ENCODE results near the gene LOC128125822.

LOC128125822 gene

DNA sequence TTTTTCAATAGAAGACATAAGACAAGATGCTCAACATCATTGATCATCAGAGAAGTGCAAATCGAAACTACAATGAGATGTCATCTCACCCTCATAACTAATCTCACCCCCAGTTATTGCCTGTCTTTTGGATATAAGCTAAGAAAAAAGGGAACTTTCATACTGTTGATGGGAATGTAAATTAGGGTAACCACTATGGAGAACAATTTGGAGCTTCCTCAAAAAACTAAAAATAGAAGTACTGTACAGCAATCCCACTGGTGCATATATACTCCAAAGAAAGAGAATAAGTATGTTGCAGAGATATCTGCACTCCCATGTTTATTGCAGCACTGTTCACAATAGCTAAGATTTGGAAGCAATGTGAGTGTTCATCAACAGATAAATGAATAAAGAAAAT, 37.0 kb downstream of the LOC128125822 start:
- no peaks in the 10 kb centered on the region for H3K36me3 ChIP-seq (ENCODE audit: insufficient read depth, low read length)
- no peaks in the 10 kb centered on the region for H3K79me2 ChIP-seq (replicated peaks; ENCODE audit: insufficient read depth, low read length)
- H3K9me3 ChIP-seq (ENCODE audit: low read length), result no peaks in the 10 kb centered on the region
- H3F3A ChIP-seq (ENCODE audit: insufficient read depth, low read length, poor library complexity, severe bottlenecking), result no peaks in the 10 kb centered on the region
- H3K4me3 ChIP-seq (ENCODE audit: low read length), result no peak overlapping the region
- H3K9me2 ChIP-seq (ENCODE audit: insufficient read depth, low read length), result no peaks in the 10 kb centered on the region
- H2AFZ ChIP-seq (ENCODE audit: low read depth, low read length), result no peak overlapping the region
- H3K4me2 ChIP-seq (ENCODE audit: low read length), result no peak overlapping the region
- no peak for TF ChIP-seq EZH2 (IDR thresholded peaks at IDR 0.05; ENCODE audit: borderline replicate concordance, insufficient read depth, low read length, poor library complexity, severe bottlenecking)
- TF ChIP-seq TAF1 (IDR thresholded peaks at IDR 0.05; ENCODE audit: low read depth), result no peak
- TF ChIP-seq CTCF (IDR thresholded peaks at IDR 0.05; ENCODE audit: poor library complexity, severe bottlenecking), result no peak
- TF ChIP-seq SMC3 (conservative IDR thresholded peaks at IDR 0.05; ENCODE audit: poor library complexity), result no peak
- no peak for TF ChIP-seq REST (IDR thresholded peaks at IDR 0.05; ENCODE audit: borderline replicate concordance)
- H3K27me3 ChIP-seq (ENCODE audit: insufficient read depth, low read depth, low read length), result no peaks in the 10 kb centered on the region
- no peak overlapping the region for H3K27ac ChIP-seq (ENCODE audit: low read length)
- H4K20me1 ChIP-seq (ENCODE audit: insufficient read depth), result no peaks in the 10 kb centered on the region
- no peak overlapping the region for H3K9ac ChIP-seq (ENCODE audit: low read length)

DNA sequence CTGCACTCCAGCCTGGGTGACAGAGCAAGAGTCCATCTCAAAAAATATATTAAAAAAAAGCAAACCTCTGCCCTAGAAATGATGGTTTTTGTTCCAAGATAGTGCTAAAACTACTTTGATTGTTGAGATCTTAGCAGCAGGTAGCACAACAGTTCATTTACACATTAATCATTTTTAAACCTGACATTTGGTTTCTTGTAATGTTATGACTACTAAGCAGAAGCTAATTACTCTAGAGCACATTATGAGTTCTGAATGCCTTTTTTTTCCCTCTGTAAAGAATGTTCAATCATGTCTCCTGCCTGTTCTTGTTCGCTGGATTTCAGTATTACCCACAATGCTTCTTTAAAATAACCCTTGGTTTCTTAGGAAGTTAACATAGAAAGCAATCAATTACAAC, 38.7 kb downstream of the LOC128125822 start:
- Histone ChIP-seq H3K4me3 (ENCODE audit: low read length) (no peak overlapping the region), H4K20me1 (ENCODE audit: insufficient read depth) (no peaks in the 10 kb centered on the region), H2AFZ (ENCODE audit: low read depth, low read length) (no peak overlapping the region), H3K36me3 (ENCODE audit: insufficient read depth, low read length) (no peaks in the 10 kb centered on the region), H3K9me2 (ENCODE audit: insufficient read depth, low read length) (no peaks in the 10 kb centered on the region), H3F3A (ENCODE audit: insufficient read depth, low read length, poor library complexity, severe bottlenecking) (no peaks in the 10 kb centered on the region), H3K79me2 (replicated peaks; ENCODE audit: insufficient read depth, low read length) (no peaks in the 10 kb centered on the region), H3K9ac (ENCODE audit: low read length) (no peak overlapping the region), H3K4me2 (ENCODE audit: low read length) (no peak overlapping the region), H3K27ac (ENCODE audit: low read length) (no peak overlapping the region), H3K9me3 (ENCODE audit: low read length) (no peaks in the 10 kb centered on the region), H3K27me3 (ENCODE audit: insufficient read depth, low read depth, low read length) (no peaks in the 10 kb centered on the region)
- TF ChIP-seq RAD21 (conservative IDR thresholded peaks at IDR 0.05) (no peak), POLR2AphosphoS5 (IDR thresholded peaks at IDR 0.05) (no peak), MXI1 (conservative IDR thresholded peaks at IDR 0.05; ENCODE audit: poor library complexity, severe bottlenecking) (no peak), REST (IDR thresholded peaks at IDR 0.05; ENCODE audit: borderline replicate concordance) (no peak), EZH2 (IDR thresholded peaks at IDR 0.05; ENCODE audit: borderline replicate concordance, insufficient read depth, low read length, poor library complexity, severe bottlenecking) (no peak), SMC3 (conservative IDR thresholded peaks at IDR 0.05; ENCODE audit: poor library complexity) (no peak), CTCF (IDR thresholded peaks at IDR 0.05; ENCODE audit: poor library complexity, severe bottlenecking) (no peak), EP300 (conservative IDR thresholded peaks at IDR 0.05; ENCODE audit: poor library complexity, severe bottlenecking) (no peak), TAF1 (IDR thresholded peaks at IDR 0.05; ENCODE audit: low read depth) (no peak)

All from neural cell (in vitro differentiated cells).